ENCODE results near the gene HERPUD1.

DNA sequence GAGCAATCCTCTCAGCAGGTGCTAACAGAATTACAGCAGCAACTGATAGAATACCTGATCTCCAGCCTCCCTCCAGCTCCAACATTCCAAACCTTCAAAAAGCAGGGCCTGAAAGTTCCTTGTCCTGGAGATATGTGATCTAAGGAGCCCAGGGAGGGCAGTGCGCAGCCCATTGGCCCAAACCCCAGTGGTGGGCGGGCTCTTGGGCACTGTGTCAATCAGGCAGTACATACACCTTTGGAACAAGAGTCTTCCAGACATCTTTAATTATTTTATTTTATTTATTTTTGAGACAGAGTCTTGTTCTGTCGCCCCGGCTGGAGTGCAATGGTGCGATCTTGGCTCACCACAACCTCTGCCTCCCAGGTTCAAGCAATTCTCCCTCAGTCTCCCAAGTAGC is 42.7 kb upstream of the HERPUD1 start:
- TF ChIP-seq, protein P1, sequence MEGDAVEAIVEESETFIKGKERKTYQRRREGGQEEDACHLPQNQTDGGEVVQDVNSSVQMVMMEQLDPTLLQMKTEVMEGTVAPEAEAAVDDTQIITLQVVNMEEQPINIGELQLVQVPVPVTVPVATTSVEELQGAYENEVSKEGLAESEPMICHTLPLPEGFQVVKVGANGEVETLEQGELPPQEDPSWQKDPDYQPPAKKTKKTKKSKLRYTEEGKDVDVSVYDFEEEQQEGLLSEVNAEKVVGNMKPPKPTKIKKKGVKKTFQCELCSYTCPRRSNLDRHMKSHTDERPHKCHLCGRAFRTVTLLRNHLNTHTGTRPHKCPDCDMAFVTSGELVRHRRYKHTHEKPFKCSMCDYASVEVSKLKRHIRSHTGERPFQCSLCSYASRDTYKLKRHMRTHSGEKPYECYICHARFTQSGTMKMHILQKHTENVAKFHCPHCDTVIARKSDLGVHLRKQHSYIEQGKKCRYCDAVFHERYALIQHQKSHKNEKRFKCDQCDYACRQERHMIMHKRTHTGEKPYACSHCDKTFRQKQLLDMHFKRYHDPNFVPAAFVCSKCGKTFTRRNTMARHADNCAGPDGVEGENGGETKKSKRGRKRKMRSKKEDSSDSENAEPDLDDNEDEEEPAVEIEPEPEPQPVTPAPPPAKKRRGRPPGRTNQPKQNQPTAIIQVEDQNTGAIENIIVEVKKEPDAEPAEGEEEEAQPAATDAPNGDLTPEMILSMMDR (IDR thresholded peaks at IDR 0.05): no peak
- TF ChIP-seq POLR2A (IDR thresholded peaks at IDR 0.05) (no peak), EP300 (IDR thresholded peaks at IDR 0.05) (no peak)
